Kidney (tissue), 14 donors: Measurements from ENCODE around the gene SOCS6. TPM values are rescaled to one million over a fixed set of nuclear protein-coding genes. Genes with fewer than 3 reads are reported as not detected.

ENCODE experiments used
- DNase-seq, 5 donors: peaks; one replicate each; pipeline ENCODE4 v3.0.0-alpha.2; 2013 to 2020
- FAIRE-seq: peaks from 2 replicates; lab custom pipeline; 2012; peaks lifted over from hg19 to GRCh38; lab: Jason Lieb, UNC
- H3K27ac ChIP-seq, 2 donors: one replicate each; pipeline ENCODE4 v1.7.0; 2013; ENCODE audit warnings: low read depth in 2 of 2, low read length in 2 of 2, inconsistent platforms in 1 of 2
- H3K27me3 ChIP-seq: one replicate; pipeline ENCODE4 v1.7.1; 2013; ENCODE audit warnings: low read length, inconsistent platforms; ENCODE audit not compliant: control insufficient read depth, insufficient read depth
- H3K36me3 ChIP-seq, 3 donors: one replicate each; pipeline versions ENCODE4 v1.7.0 to v1.7.1; 2013; ENCODE audit warnings: low read length in 3 of 3, control low read depth in 1 of 3, inconsistent platforms in 1 of 3; ENCODE audit not compliant: insufficient read depth in 3 of 3, control insufficient read depth in 2 of 3
- H3K4me1 ChIP-seq, 3 donors: one replicate each; pipeline versions ENCODE4 v1.7.0 to v1.7.1; 2013; ENCODE audit warnings: low read length in 3 of 3, inconsistent platforms in 1 of 3, low read depth in 1 of 3; ENCODE audit not compliant: control insufficient read depth in 2 of 3, insufficient read depth in 2 of 3
- H3K4me3 ChIP-seq, 3 donors: one replicate each; pipeline versions ENCODE4 v1.7.0 to v1.8.1; 2013; ENCODE audit warnings: low read length in 3 of 3, control low read depth in 1 of 3, inconsistent platforms in 1 of 3
- H3K9ac ChIP-seq, 3 donors: one replicate each; pipeline versions ENCODE4 v1.7.0 to v1.7.1; 2013; ENCODE audit warnings: low read length in 3 of 3, control low read depth in 1 of 3, inconsistent platforms in 1 of 3
- H3K9me3 ChIP-seq, 3 donors: one replicate each; pipeline versions ENCODE4 v1.7.0 to v1.7.1; 2013; ENCODE audit warnings: low read length in 3 of 3, control low read depth in 1 of 3, inconsistent platforms in 1 of 3; ENCODE audit not compliant: control insufficient read depth in 2 of 3, insufficient read depth in 1 of 3
- CTCF ChIP-seq: IDR thresholded peaks from 3 replicates; pipeline ENCODE4 v1.5.1; 2012; ENCODE audit warnings: mild to moderate bottlenecking, moderate library complexity, borderline replicate concordance; ENCODE audit not compliant: insufficient read depth; ENCODE audit errors: extremely low read depth
- intact Hi-C: fragments of 100-400 bp; cut with DNase I; formaldehyde crosslinking; loops from one replicate; pipeline ENCODE4 v1.11.1; 2022
- polyA plus RNA-seq: library from polyadenylated mRNA; stranded (reverse); fragments of 350-450 nt; fragmentation: Illumina TruSeq; extraction: RNeasy Lipid Tissue Mini Kit (QIAGEN cat#74804); gene quantifications from one replicate; pipeline ENCODE4 v1.2.3, GENCODE V29; 2014; ENCODE audit warnings: low read depth, low replicate concordance; ENCODE audit not compliant: insufficient read depth
- total RNA-seq: library from RNA; stranded (reverse); fragmentation: NEBNext Ultra II Directional; extraction: Animal tissue kit (Norgen Biotek cat#: 25700); gene quantifications from one replicate; pipeline ENCODE4 v1.2.1, GENCODE V29; 2021
- donor health status: control.
- donor health status: control.
- donor health status: control.
- donor health status: control.
- donor health status: control.
- donor health status: DM: yes; HTN: yes; CAD: no.
- donor health status: Normal renal cell carcinoma (clear cell type).

SOCS6 gene
- total and polyA plus RNA-seq, 2 donors from 2014 or later: 5.1 to 18.7 TPM

DNA sequence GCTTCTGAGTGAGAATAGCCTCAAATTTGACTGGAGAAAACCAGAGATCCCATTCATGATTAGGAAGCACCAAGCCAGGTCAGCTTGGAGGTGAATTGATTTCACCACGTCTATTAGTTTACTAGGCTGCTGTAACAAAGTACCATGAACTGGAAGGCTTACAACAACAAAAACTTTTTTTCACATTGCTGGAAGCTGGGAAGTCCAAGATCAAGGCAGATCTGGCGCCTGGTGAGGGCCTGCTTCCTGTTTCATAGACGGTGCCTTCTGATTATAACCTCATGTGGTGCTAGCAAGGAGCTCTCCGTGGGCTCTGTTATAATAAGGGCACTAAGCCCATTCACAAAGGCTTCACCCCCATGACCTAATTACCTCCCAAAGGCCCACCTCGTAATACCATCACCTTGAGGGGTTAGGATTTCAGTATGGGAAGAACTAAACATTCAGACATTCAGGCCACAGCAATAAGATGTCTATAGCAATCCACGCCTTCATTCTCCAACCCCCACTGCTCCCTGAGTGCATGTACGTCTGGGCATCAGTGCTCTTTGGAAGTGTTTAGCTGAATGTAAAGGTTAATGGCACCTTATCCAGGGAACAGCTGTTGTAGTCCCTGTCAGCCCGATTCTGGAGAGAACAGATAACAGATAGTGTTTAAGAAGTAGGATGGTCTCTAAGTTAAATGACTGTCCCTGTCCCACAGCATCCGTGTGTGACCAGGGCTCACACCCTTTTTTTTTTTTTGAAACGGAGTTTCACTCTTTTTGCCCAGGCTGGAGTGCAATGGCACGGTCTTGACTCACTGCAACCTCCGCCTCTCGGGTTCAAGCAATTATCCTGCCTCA, 89.2 kb downstream of the SOCS6 start:
- no peak overlapping the region for H3K4me3 ChIP-seq
- no peaks in the 10 kb centered on the region for H3K9me3 ChIP-seq
- peak overlapping the region in 1 of 2 donors; percentile 75 for H3K27ac ChIP-seq
- H3K36me3 ChIP-seq: no peaks in the 10 kb centered on the region
- peak overlapping the region in 1 of 3 donors; percentile 4 for H3K9ac ChIP-seq
- intact Hi-C loops: no loop called here
- FAIRE-seq (no peak), DNase-seq (peak in 1 of 5 donors; percentile 8)
- no peaks in the 10 kb centered on the region for H3K27me3 ChIP-seq
- TF ChIP-seq CTCF: no peak
- peaks cover 3 to 15% (median 7%) of the 10 kb centered on the region in 3 donors for H3K4me1 ChIP-seq

Other genes starting within 250 kb of the SOCS6 start
- gene RTTN, start 83.4 kb upstream of the SOCS6 start, total RNA-seq: 12.3 TPM
- gene RTTN, start 83.4 kb upstream of the SOCS6 start, polyA plus RNA-seq: 6.3 TPM